A549 (cell line): ENCODE results near the gene MAP4K4. TPM values are rescaled to one million over a fixed set of nuclear protein-coding genes. Genes with fewer than 3 reads are reported as not detected.
A peak's percentile ranks its signal among the peaks of the same experiment; 100 is the strongest.

ENCODE experiments used
- ATAC-seq, 2 experiments: fragments of 200-7000 bp in 1 of 2; fragments of >200 bp in 1 of 2; cut with Nextera tagmentation in 1 of 2; cut with Tn5 transposase in 1 of 2; 3 replicates each; pipeline versions ENCODE4 v1.8.0 to v1.9.1; 2018 to 2020; ENCODE audit warnings: mild to moderate bottlenecking in 1 of 2, moderate library complexity in 1 of 2
- CTCF ChIA-PET: fragments of 300-600 bp; sonication (Branson Sonifier 250); formaldehyde crosslinking; extraction: SDS; loops from one replicate; lab custom pipeline; 2021; ENCODE audit warnings: antibody characterized with exemption, inconsistent platforms; lab: Yijun Ruan, JAX
- POLR2A ChIA-PET: fragments of 350-600 bp; formaldehyde crosslinking; extraction: SDS; loops from one replicate; lab custom pipeline; 2021; ENCODE audit warnings: antibody characterized with exemption, inconsistent platforms; lab: Yijun Ruan, JAX
- DNase-seq, 2 experiments: peaks; one replicate each; pipeline versions ENCODE4 v3.0.0 to v3.0.0-alpha.2; 2011 to 2016; ENCODE audit warnings: low read depth in 1 of 2, low spot score in 1 of 2
- FAIRE-seq: peaks from 2 replicates; lab custom pipeline; 2011; peaks lifted over from hg19 to GRCh38; lab: Jason Lieb, UNC
- H3K27ac ChIP-seq, 2 experiments: fragments of >200 bp; sonication (Bioruptor Twin); formaldehyde crosslinking; 3 replicates each; pipeline ENCODE4 v1.5.1; 2016 to 2017
- H3K4me1 ChIP-seq: fragments of >200 bp; sonication (Bioruptor Twin); formaldehyde crosslinking; 3 replicates; pipeline ENCODE4 v1.6.1; 2016
- H3K4me2 ChIP-seq: fragments of >200 bp; sonication (Bioruptor Twin); formaldehyde crosslinking; 3 replicates; pipeline ENCODE4 v1.6.1; 2016
- H3K4me3 ChIP-seq: fragments of >200 bp; sonication (Bioruptor Twin); formaldehyde crosslinking; 3 replicates; pipeline ENCODE4 v1.5.1; 2016
- H3K9me3 ChIP-seq: fragments of >200 bp; sonication (Bioruptor Twin); formaldehyde crosslinking; 3 replicates; pipeline ENCODE4 v1.6.1; 2016
- CBX2 ChIP-seq: fragments of 200-600 bp; sonication (generic); IDR thresholded peaks from 2 replicates; pipeline ENCODE4 v1.6.1; 2016; ENCODE audit warnings: low read depth, mild to moderate bottlenecking, borderline replicate concordance
- CEBPB ChIP-seq, 2 experiments: fragments of >200 bp in 1 of 2; sonication (Bioruptor Twin) in 1 of 2; formaldehyde crosslinking in 1 of 2; IDR thresholded peaks; 2 replicates each; pipeline ENCODE4 v1.6.1; 2012 to 2016
- CHD2 ChIP-seq: fragments of 150-350 bp; IDR thresholded peaks from 2 replicates; pipeline ENCODE4 v1.6.1; 2014; ENCODE audit warnings: low read length; ENCODE audit not compliant: partially characterized antibody
- FOSL2 ChIP-seq, 2 experiments: fragments of 450-650 bp in 1 of 2; fragments of >200 bp in 1 of 2; sonication (Bioruptor Twin) in 1 of 2; formaldehyde crosslinking; IDR thresholded peaks; 2 replicates each; pipeline versions ENCODE4 v1.5.0 to v1.6.1; 2016 to 2020; ENCODE audit warnings: mild to moderate bottlenecking in 1 of 2, moderate library complexity in 1 of 2
- HOXB13 ChIP-seq: fragments of 250-450 bp; sonication (Bioruptor Pico); IDR thresholded peaks from 2 replicates; pipeline ENCODE4 v1.5.0; 2020; ENCODE audit warnings: low read depth, mild to moderate bottlenecking, moderate library complexity
- JUN ChIP-seq, 2 experiments: fragments of >200 bp; sonication (Bioruptor Twin); formaldehyde crosslinking; IDR thresholded peaks; 2 replicates in 1 of 2; 3 replicates in 1 of 2; pipeline ENCODE4 v1.6.1; 2016 to 2017
- JUNB ChIP-seq: fragments of >200 bp; sonication (Bioruptor Twin); formaldehyde crosslinking; IDR thresholded peaks from 2 replicates; pipeline ENCODE4 v1.6.1; 2016
- KDM1A ChIP-seq: fragments of 200-600 bp; sonication (generic); IDR thresholded peaks from 2 replicates; pipeline ENCODE4 v1.6.1; 2016; ENCODE audit warnings: low read depth, mild to moderate bottlenecking
- PHF8 ChIP-seq: fragments of 200-600 bp; sonication (generic); IDR thresholded peaks from 2 replicates; pipeline ENCODE4 v1.6.1; 2016; ENCODE audit warnings: low read depth, mild to moderate bottlenecking, antibody characterized with exemption, moderate library complexity, borderline replicate concordance
- POLR2A ChIP-seq: IDR thresholded peaks from 2 replicates; pipeline ENCODE4 v1.6.1; 2012; ENCODE audit warnings: mild to moderate bottlenecking, low read length
- RAD21 ChIP-seq, 2 experiments: fragments of >200 bp in 1 of 2; sonication (Bioruptor Twin) in 1 of 2; formaldehyde crosslinking in 1 of 2; IDR thresholded peaks in 1 of 2; conservative IDR thresholded peaks in 1 of 2; 2 replicates in 1 of 2; 3 replicates in 1 of 2; pipeline ENCODE4 v1.6.1; 2012 to 2018; ENCODE audit warnings: inconsistent platforms in 1 of 2
- RARB ChIP-seq: fragments of 250-450 bp; sonication (Bioruptor Pico); IDR thresholded peaks from 2 replicates; pipeline ENCODE4 v1.8.0; 2021; ENCODE audit warnings: mild to moderate bottlenecking, moderate library complexity
- RFX5 ChIP-seq: fragments of 450-650 bp; IDR thresholded peaks from 2 replicates; pipeline ENCODE4 v1.7.1; 2014; ENCODE audit warnings: antibody characterized with exemption, mild to moderate bottlenecking, moderate library complexity
- RNF2 ChIP-seq: fragments of 200-600 bp; sonication (generic); IDR thresholded peaks from 2 replicates; pipeline ENCODE4 v1.6.1; 2016; ENCODE audit warnings: low read depth, mild to moderate bottlenecking, antibody characterized with exemption, moderate library complexity, borderline replicate concordance
- SMC3 ChIP-seq: fragments of >200 bp; sonication (Bioruptor Twin); formaldehyde crosslinking; IDR thresholded peaks from 3 replicates; pipeline ENCODE4 v1.6.1; 2018; ENCODE audit warnings: inconsistent platforms
- ZNF302 ChIP-seq: fragments of 250-450 bp; sonication (Bioruptor Pico); IDR thresholded peaks from 2 replicates; pipeline ENCODE4 v1.9.0; 2021; ENCODE audit warnings: inconsistent platforms, mild to moderate bottlenecking, moderate library complexity
- WGBS: methylation state at CpG from one replicate; pipeline ENCODE4 v1.1.6; 2017; ENCODE audit errors: missing lambda C conversion rate; 5-methylcytosine and 5-hydroxymethylcytosine counted together
- polyA minus RNA-seq: library from RNA; depleted of rRNA, polyadenylated mRNA; stranded (reverse); fragments of >200 nt; gene quantifications from 2 replicates; pipeline ENCODE4 v1.2.3, GENCODE V29; 2011; rRNA and poly(A)+ RNA removed
- polyA plus RNA-seq, 4 experiments: library from polyadenylated mRNA; depleted of rRNA in 3 of 4; stranded (reverse); fragments of >200 nt; fragmentation: RNase III in 1 of 4; extraction: RNeasy Plus Mini Kit Qiagen cat#74134 plus additional on column Dnase treatment in 1 of 4; gene quantifications; 2 replicates in 3 of 4; 3 replicates in 1 of 4; pipeline ENCODE4 v1.2.3, GENCODE V29; 2011 to 2017
- TF ChIP-seq, protein P1 (sequence below): fragments of >200 bp; sonication (Bioruptor Twin); formaldehyde crosslinking; IDR thresholded peaks from 3 replicates; pipeline ENCODE4 v1.5.1; 2016
- TF ChIP-seq, protein P2 (sequence below): IDR thresholded peaks from 2 replicates; pipeline ENCODE4 v1.6.1; 2012; ENCODE audit warnings: low read depth, borderline replicate concordance
- TF ChIP-seq, protein P3 (sequence below): fragments of 200-600 bp; sonication (generic); IDR thresholded peaks from 2 replicates; pipeline ENCODE4 v1.6.1; 2016; ENCODE audit warnings: antibody characterized with exemption, mild to moderate bottlenecking, moderate library complexity
- TF ChIP-seq, protein P4 (sequence below): fragments of >200 bp; sonication (Bioruptor Twin); formaldehyde crosslinking; IDR thresholded peaks from 2 replicates; pipeline ENCODE4 v1.6.1; 2016
- TF ChIP-seq, protein P5 (sequence below): fragments of 150-350 bp; IDR thresholded peaks from 2 replicates; pipeline ENCODE4 v1.6.1; 2014; ENCODE audit warnings: low read depth, mild to moderate bottlenecking, low read length
- TF ChIP-seq, protein P6 (sequence below): IDR thresholded peaks from 2 replicates; pipeline ENCODE4 v1.6.1; 2012

Gene MAP4K4
- polyA plus RNA-seq (2011; rRNA removed), result 82.2 and 91.4 TPM in 2 replicates
- polyA plus RNA-seq (2012; cell fraction: cytosol; rRNA removed), result 34.1 and 37.0 TPM in 2 replicates
- polyA plus RNA-seq (2012; cell fraction: nucleus; rRNA removed), result 34.7 and 47.6 TPM in 2 replicates
- polyA plus RNA-seq (2017; fragmentation: RNase III; extraction: RNeasy Plus Mini Kit Qiagen cat#74134 plus additional on column Dnase treatment), result 60.8 to 69.6 TPM (median 61.9 TPM) in 3 replicates
- polyA minus RNA-seq, result 122 and 124 TPM in 2 replicates

DNA sequence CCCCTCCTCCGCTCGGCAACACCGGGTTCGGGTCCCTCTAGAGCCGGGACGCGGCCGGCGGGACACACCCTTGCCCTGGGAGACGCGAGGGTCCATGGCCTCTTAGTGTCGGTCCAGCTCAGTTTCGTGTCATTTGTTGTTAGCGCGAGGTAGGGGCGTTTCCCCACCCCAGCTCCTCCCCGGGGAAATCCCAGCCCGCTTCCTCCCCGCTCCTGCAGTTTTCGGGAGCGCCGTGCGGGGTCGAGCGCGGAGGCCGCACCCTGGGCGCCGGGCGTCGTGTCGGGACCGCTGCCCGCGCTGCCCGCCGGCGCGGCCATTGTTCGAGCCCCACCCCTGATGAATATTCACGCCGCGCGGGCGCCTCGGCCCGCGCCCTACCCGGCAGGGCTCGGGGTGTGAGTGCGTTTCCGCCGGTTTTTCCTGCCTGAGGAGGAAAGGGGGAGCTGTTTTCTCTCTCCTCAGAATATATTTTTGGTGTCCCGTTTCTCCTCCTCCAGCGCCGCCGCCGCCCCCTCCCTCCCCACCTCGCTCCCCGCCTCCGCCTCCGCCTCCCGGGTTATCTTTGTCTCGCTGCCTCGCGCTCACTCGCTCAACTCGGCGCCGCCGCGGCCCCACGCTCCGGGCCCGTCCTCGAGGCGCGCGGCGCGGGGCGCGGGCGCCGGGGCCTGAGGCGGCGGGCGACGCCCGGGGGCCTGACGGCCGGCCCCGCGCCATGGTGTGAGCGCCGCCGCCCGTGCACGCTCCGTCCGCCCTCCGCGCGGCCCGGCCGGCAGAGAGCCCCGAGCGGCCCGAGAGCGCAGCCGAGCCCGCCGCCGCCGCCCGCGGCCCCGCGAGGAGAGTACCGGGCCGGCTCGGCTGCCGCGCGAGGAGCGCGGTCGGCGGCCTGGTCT is at the start of gene MAP4K4:
MAP4K4 (plus strand) TSS at position 584 of the 890 bp plus-strand sequence. CDS start 374 bp downstream, outside the sequence.
- ATAC-seq, result peak; percentile 78 to 87
- under 1% methylated on average over 29 of the region's 129 CpGs for WGBS
- H3K4me2 ChIP-seq, result peak within 1 kb of the TSS; percentile 92
- FAIRE-seq, result no peak
- H3K9me3 ChIP-seq, result no peaks in the 10 kb centered on the region
- peak within 1 kb of the TSS; percentile 96 for H3K4me3 ChIP-seq
- TF ChIP-seq RAD21 (conservative IDR thresholded peaks at IDR 0.05 in 1 of 2, IDR thresholded peaks at IDR 0.05 in 1 of 2) (peak; percentile 42 to 60; a peak in 4 of 5 replicates), ZNF302 (CRISPR knock-in tag) (no peak), FOSL2 (IDR thresholded peaks at IDR 0.05) (no peak), FOSL2 (CRISPR knock-in tag; IDR thresholded peaks at IDR 0.05) (no peak), POLR2A (peak; percentile 68), RNF2 (no peak), KDM1A (no peak), CHD2 (no peak), RFX5 (peak; percentile 26; the same call in 1 of the 2 replicates), PHF8 (peak; percentile 89), JUNB (no peak), CBX2 (no peak), HOXB13 (CRISPR knock-in tag) (no peak), SMC3 (peak; percentile 49; the same call in 2 of the 3 replicates), RARB (CRISPR knock-in tag) (no peak), JUN (IDR thresholded peaks at IDR 0.05) (peak in 1 of 2 experiments; percentile 62; a peak in 3 of 5 replicates), CEBPB (IDR thresholded peaks at IDR 0.05) (no peak)
- TF ChIP-seq, protein P1, sequence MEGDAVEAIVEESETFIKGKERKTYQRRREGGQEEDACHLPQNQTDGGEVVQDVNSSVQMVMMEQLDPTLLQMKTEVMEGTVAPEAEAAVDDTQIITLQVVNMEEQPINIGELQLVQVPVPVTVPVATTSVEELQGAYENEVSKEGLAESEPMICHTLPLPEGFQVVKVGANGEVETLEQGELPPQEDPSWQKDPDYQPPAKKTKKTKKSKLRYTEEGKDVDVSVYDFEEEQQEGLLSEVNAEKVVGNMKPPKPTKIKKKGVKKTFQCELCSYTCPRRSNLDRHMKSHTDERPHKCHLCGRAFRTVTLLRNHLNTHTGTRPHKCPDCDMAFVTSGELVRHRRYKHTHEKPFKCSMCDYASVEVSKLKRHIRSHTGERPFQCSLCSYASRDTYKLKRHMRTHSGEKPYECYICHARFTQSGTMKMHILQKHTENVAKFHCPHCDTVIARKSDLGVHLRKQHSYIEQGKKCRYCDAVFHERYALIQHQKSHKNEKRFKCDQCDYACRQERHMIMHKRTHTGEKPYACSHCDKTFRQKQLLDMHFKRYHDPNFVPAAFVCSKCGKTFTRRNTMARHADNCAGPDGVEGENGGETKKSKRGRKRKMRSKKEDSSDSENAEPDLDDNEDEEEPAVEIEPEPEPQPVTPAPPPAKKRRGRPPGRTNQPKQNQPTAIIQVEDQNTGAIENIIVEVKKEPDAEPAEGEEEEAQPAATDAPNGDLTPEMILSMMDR, result peak; percentile 41
- TF ChIP-seq, protein P2, sequence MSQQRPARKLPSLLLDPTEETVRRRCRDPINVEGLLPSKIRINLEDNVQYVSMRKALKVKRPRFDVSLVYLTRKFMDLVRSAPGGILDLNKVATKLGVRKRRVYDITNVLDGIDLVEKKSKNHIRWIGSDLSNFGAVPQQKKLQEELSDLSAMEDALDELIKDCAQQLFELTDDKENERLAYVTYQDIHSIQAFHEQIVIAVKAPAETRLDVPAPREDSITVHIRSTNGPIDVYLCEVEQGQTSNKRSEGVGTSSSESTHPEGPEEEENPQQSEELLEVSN, result peak; percentile 82
- TF ChIP-seq, protein P3, sequence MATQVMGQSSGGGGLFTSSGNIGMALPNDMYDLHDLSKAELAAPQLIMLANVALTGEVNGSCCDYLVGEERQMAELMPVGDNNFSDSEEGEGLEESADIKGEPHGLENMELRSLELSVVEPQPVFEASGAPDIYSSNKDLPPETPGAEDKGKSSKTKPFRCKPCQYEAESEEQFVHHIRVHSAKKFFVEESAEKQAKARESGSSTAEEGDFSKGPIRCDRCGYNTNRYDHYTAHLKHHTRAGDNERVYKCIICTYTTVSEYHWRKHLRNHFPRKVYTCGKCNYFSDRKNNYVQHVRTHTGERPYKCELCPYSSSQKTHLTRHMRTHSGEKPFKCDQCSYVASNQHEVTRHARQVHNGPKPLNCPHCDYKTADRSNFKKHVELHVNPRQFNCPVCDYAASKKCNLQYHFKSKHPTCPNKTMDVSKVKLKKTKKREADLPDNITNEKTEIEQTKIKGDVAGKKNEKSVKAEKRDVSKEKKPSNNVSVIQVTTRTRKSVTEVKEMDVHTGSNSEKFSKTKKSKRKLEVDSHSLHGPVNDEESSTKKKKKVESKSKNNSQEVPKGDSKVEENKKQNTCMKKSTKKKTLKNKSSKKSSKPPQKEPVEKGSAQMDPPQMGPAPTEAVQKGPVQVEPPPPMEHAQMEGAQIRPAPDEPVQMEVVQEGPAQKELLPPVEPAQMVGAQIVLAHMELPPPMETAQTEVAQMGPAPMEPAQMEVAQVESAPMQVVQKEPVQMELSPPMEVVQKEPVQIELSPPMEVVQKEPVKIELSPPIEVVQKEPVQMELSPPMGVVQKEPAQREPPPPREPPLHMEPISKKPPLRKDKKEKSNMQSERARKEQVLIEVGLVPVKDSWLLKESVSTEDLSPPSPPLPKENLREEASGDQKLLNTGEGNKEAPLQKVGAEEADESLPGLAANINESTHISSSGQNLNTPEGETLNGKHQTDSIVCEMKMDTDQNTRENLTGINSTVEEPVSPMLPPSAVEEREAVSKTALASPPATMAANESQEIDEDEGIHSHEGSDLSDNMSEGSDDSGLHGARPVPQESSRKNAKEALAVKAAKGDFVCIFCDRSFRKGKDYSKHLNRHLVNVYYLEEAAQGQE, result no peak
- TF ChIP-seq, protein P4, sequence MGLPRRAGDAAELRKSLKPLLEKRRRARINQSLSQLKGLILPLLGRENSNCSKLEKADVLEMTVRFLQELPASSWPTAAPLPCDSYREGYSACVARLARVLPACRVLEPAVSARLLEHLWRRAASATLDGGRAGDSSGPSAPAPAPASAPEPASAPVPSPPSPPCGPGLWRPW, result no peak
- TF ChIP-seq, protein P5, sequence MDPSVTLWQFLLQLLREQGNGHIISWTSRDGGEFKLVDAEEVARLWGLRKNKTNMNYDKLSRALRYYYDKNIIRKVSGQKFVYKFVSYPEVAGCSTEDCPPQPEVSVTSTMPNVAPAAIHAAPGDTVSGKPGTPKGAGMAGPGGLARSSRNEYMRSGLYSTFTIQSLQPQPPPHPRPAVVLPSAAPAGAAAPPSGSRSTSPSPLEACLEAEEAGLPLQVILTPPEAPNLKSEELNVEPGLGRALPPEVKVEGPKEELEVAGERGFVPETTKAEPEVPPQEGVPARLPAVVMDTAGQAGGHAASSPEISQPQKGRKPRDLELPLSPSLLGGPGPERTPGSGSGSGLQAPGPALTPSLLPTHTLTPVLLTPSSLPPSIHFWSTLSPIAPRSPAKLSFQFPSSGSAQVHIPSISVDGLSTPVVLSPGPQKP, result no peak
- TF ChIP-seq, protein P6, sequence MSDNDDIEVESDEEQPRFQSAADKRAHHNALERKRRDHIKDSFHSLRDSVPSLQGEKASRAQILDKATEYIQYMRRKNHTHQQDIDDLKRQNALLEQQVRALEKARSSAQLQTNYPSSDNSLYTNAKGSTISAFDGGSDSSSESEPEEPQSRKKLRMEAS, result peak; percentile 73
- TF ChIP-seq, all 56 proteins: peak for 9
- H3K27ac ChIP-seq, result peak within 1 kb of the TSS; percentile 91 to 93
- ChIA-PET POLR2A (interaction anchor here (0.6 to 1.3 kb wide), 10 partner anchors 9 to 179 kb away, joined by 3 to 5 read pairs (median 3); no protein-coding TSS in a partner anchor), CTCF (interaction anchor here (0.6 to 1.6 kb wide), 15 partner anchors 9 to 357 kb away, joined by 3 to 14 read pairs (median 3); no protein-coding TSS in a partner anchor)
- H3K4me1 ChIP-seq, result peaks cover 13% of the 10 kb centered on the region
- peak; percentile 72 to 82 for DNase-seq
